HepG2 (cell line): Measurements from ENCODE around the gene TSPAN15. TPM values are rescaled to one million over a fixed set of nuclear protein-coding genes. Genes with fewer than 3 reads are reported as not detected.
"Not testable (repeated sequence)": the region's sequence is repeated elsewhere in the genome, so short reads cannot be mapped to it uniquely, and the experiment has no call there.

Experiments
- ATAC-seq: fragments of 200-7000 bp; cut with Tn5 transposase; 3 replicates; pipeline ENCODE4 v1.9.1; 2020; ENCODE audit warnings: mild to moderate bottlenecking, moderate library complexity
- BruUV-seq: library from RNA; stranded (reverse); fragments of 400-500 nt; replicated peaks from 2 replicates; lab custom pipeline; 2021; lab: Mats Ljungman, UMichigan
- CTCF ChIA-PET: fragments of 300-600 bp; formaldehyde crosslinking; extraction: SDS; loops from one replicate; lab custom pipeline; 2021; ENCODE audit warnings: low total read pairs, inconsistent platforms, low intra/inter-chr PET ratio; lab: Yijun Ruan, JAX
- POLR2A ChIA-PET: fragments of 350-600 bp; sonication (Branson Sonifier 250); formaldehyde crosslinking; loops from one replicate; lab custom pipeline; 2020; ENCODE audit warnings: antibody characterized with exemption, inconsistent platforms; lab: Yijun Ruan, JAX
- DNase-seq: peaks from one replicate; pipeline ENCODE4 v3.0.0-alpha.2; 2015; ENCODE audit warnings: low spot score
- FAIRE-seq: peaks from 3 replicates; lab custom pipeline; 2011; peaks lifted over from hg19 to GRCh38; lab: Jason Lieb, UNC
- H2AFZ ChIP-seq: one replicate; pipeline ENCODE4 v1.6.1; 2011; ENCODE audit warnings: low read length, inconsistent platforms
- H3K27ac ChIP-seq: fragments of 300-600 bp; 3 replicates; pipeline ENCODE4 v1.8.0; 2011; ENCODE audit warnings: mixed run types, mild to moderate bottlenecking, mixed read lengths, low read length, inconsistent platforms; ENCODE audit not compliant: insufficient read depth; ENCODE audit errors: extremely low read length
- H3K27me3 ChIP-seq, 2 experiments: fragments of 200-600 bp in 1 of 2; 2 replicates in 1 of 2; 3 replicates in 1 of 2; pipeline versions ENCODE4 v1.6.0 to v1.8.0; 2011; ENCODE audit warnings: low read length in 2 of 2, mild to moderate bottlenecking in 2 of 2, moderate library complexity in 2 of 2, inconsistent platforms in 1 of 2; ENCODE audit not compliant: insufficient read depth in 2 of 2, control insufficient read depth in 1 of 2
- H3K36me3 ChIP-seq, 2 experiments: fragments of 200-600 bp in 1 of 2; replicated peaks in 1 of 2; 2 replicates in 1 of 2; 3 replicates in 1 of 2; pipeline versions ENCODE4 v1.5.1 to v1.8.0; 2011; ENCODE audit warnings: low read length in 2 of 2, inconsistent platforms in 1 of 2; ENCODE audit not compliant: insufficient read depth in 2 of 2, control insufficient read depth in 1 of 2
- H3K4me1 ChIP-seq: 2 replicates; pipeline ENCODE4 v1.5.1; 2012; ENCODE audit warnings: low read length, inconsistent platforms; ENCODE audit not compliant: insufficient read depth
- H3K4me2 ChIP-seq: 2 replicates; pipeline ENCODE4 v1.6.0; 2011; ENCODE audit warnings: low read depth, low read length, inconsistent platforms
- H3K4me3 ChIP-seq, 3 experiments: fragments of 200-600 bp in 1 of 3; sonication (generic), shearing (Covaris generic) in 1 of 3; replicated peaks in 1 of 3; 2 replicates each; pipeline ENCODE4 v1.5.1; 2011 to 2016; ENCODE audit warnings: low read length in 3 of 3, inconsistent platforms in 2 of 3, low read depth in 2 of 3, mild to moderate bottlenecking in 2 of 3, control low read depth in 1 of 3, mixed read lengths in 1 of 3; ENCODE audit not compliant: insufficient read depth in 1 of 3
- H3K79me2 ChIP-seq: one replicate; pipeline ENCODE4 v1.6.1; 2011; ENCODE audit warnings: low read length, inconsistent platforms; ENCODE audit not compliant: insufficient read depth
- H3K9ac ChIP-seq: 2 replicates; pipeline ENCODE4 v1.6.0; 2011; ENCODE audit warnings: mild to moderate bottlenecking, low read depth, low read length, inconsistent platforms; ENCODE audit not compliant: insufficient read depth
- H3K9me3 ChIP-seq: 2 replicates; pipeline ENCODE4 v1.5.1; 2012; ENCODE audit warnings: mild to moderate bottlenecking, low read length
- H4K20me1 ChIP-seq: 2 replicates; pipeline ENCODE4 v1.6.0; 2011; ENCODE audit warnings: inconsistent platforms, mild to moderate bottlenecking, low read length, moderate library complexity; ENCODE audit not compliant: insufficient read depth
- FOXP1 ChIP-seq, 2 experiments: fragments of 450-650 bp in 1 of 2; IDR thresholded peaks; 2 replicates each; pipeline ENCODE4 v1.6.1; 2017 to 2018; ENCODE audit warnings: antibody characterized with exemption in 1 of 2
- HDAC2 ChIP-seq: sonication (generic); formaldehyde crosslinking; IDR thresholded peaks from 2 replicates; pipeline ENCODE4 v1.4.0; 2020; ENCODE audit warnings: missing genetic modification reagents
- HHEX ChIP-seq: IDR thresholded peaks from 2 replicates; pipeline ENCODE4 v1.6.1; 2016; ENCODE audit warnings: control low read depth
- MEIS2 ChIP-seq: sonication (generic); formaldehyde crosslinking; IDR thresholded peaks from 2 replicates; pipeline ENCODE4 v1.9.0; 2021; ENCODE audit warnings: mild to moderate bottlenecking, missing genetic modification reagents
- NFIB ChIP-seq: sonication (generic); formaldehyde crosslinking; IDR thresholded peaks from 2 replicates; pipeline ENCODE4 v1.9.0; 2021; ENCODE audit warnings: missing genetic modification reagents, mild to moderate bottlenecking, borderline replicate concordance
- NFKB2 ChIP-seq: sonication (generic); formaldehyde crosslinking; IDR thresholded peaks from 2 replicates; pipeline ENCODE4 v1.4.0; 2020; ENCODE audit warnings: missing genetic modification reagents, borderline replicate concordance
- NONO ChIP-seq, 2 experiments: fragments of 450-650 bp in 1 of 2; sonication (generic) in 1 of 2; formaldehyde crosslinking in 1 of 2; IDR thresholded peaks in 1 of 2; conservative IDR thresholded peaks in 1 of 2; 2 replicates each; pipeline versions ENCODE4 v1.6.1 to v1.8.0; 2017 to 2022; ENCODE audit warnings: mild to moderate bottlenecking in 1 of 2, missing genetic modification reagents in 1 of 2, moderate library complexity in 1 of 2
- REL ChIP-seq: sonication (generic); formaldehyde crosslinking; conservative IDR thresholded peaks from 2 replicates; pipeline ENCODE4 v1.8.0; 2022; ENCODE audit warnings: mild to moderate bottlenecking, missing genetic modification reagents, moderate library complexity
- SETDB1 ChIP-seq: sonication (generic); formaldehyde crosslinking; IDR thresholded peaks from 2 replicates; pipeline ENCODE4 v1.5.1; 2020; ENCODE audit warnings: missing genetic modification reagents, mild to moderate bottlenecking, borderline replicate concordance
- SIX4 ChIP-seq: sonication (generic); formaldehyde crosslinking; IDR thresholded peaks from 2 replicates; pipeline ENCODE4 v1.4.0; 2020; ENCODE audit warnings: missing genetic modification reagents
- SOX6 ChIP-seq, 2 experiments: fragments of 450-650 bp in 1 of 2; sonication (generic) in 1 of 2; formaldehyde crosslinking in 1 of 2; IDR thresholded peaks; 2 replicates each; pipeline versions ENCODE4 v1.4.0 to v1.6.1; 2017 to 2020; ENCODE audit warnings: antibody characterized with exemption in 1 of 2, mild to moderate bottlenecking in 1 of 2, missing genetic modification reagents in 1 of 2
- TARDBP ChIP-seq: sonication (generic); formaldehyde crosslinking; IDR thresholded peaks from 2 replicates; pipeline ENCODE4 v1.8.0; 2022; ENCODE audit warnings: mild to moderate bottlenecking, missing genetic modification reagents
- ZKSCAN5 ChIP-seq: sonication (generic); formaldehyde crosslinking; IDR thresholded peaks from 2 replicates; pipeline ENCODE4 v1.5.1; 2020; ENCODE audit warnings: mild to moderate bottlenecking, missing genetic modification reagents
- ZNF333 ChIP-seq: sonication (generic); formaldehyde crosslinking; IDR thresholded peaks from 2 replicates; pipeline ENCODE4 v1.4.0; 2020; ENCODE audit warnings: mild to moderate bottlenecking, missing genetic modification reagents, borderline replicate concordance
- ZNF432 ChIP-seq: sonication (generic); formaldehyde crosslinking; IDR thresholded peaks from 2 replicates; pipeline ENCODE4 v1.5.0; 2020; ENCODE audit warnings: missing genetic modification reagents, mild to moderate bottlenecking, borderline replicate concordance
- ZNF552 ChIP-seq: sonication (generic); formaldehyde crosslinking; IDR thresholded peaks from 2 replicates; pipeline ENCODE4 v1.9.0; 2022; ENCODE audit warnings: missing genetic modification reagents, mild to moderate bottlenecking, borderline replicate concordance
- WGBS: methylation state at CpG from one replicate; pipeline ENCODE4 v1.1.6; 2017; ENCODE audit warnings: low lambda C conversion rate; 5-methylcytosine and 5-hydroxymethylcytosine counted together
- in situ Hi-C: cut with HindIII; loops from 2 replicates; pipeline ENCODE4 v1.10.0; 2017; ENCODE audit warnings: low pct_unique_long_range_greater_than_20kb; ENCODE audit not compliant: extremely low pct_ligation_motif_present
- intact Hi-C: fragments of 100-400 bp; cut with micrococcal nuclease; formaldehyde crosslinking; loops from one replicate; pipeline ENCODE4 v1.10.0; 2022; ENCODE audit not compliant: unreplicated experiment
- polyA plus RNA-seq, 8 experiments: library from polyadenylated mRNA; depleted of rRNA in 3 of 8; stranded (reverse) in 7 of 8; unstranded in 1 of 8; fragments of >200 nt; fragmentation: Illumina TruSeq in 4 of 8; extraction: Trizol in 4 of 8; gene quantifications; 2 replicates each; pipeline versions ENCODE4 v1.2.1 to v1.2.3, GENCODE V29; 2011 to 2016; ENCODE audit warnings: low read depth in 4 of 8, missing spikeins in 1 of 8, mixed read lengths in 1 of 8; ENCODE audit not compliant: insufficient read depth in 1 of 8
- total RNA-seq, 5 experiments: library from RNA; depleted of rRNA; stranded (reverse); fragments of >200 nt; fragmentation: Illumina TruSeq; extraction: Trizol; gene quantifications; 2 replicates each; pipeline ENCODE4 v1.2.3, GENCODE V29; 2016; ENCODE audit warnings: low read depth in 1 of 5
- TF ChIP-seq, protein P1 (sequence below): sonication (generic); formaldehyde crosslinking; IDR thresholded peaks from 2 replicates; pipeline ENCODE4 v1.8.1; 2023; ENCODE audit warnings: missing genetic modification reagents, mild to moderate bottlenecking, borderline replicate concordance
- TF ChIP-seq, protein P2 (sequence below): sonication (generic); formaldehyde crosslinking; IDR thresholded peaks from 2 replicates; pipeline ENCODE4 v1.5.0; 2020; ENCODE audit warnings: mild to moderate bottlenecking, missing genetic modification reagents, moderate library complexity

TSPAN15 gene
- total and polyA plus RNA-seq, 2 of the 13 experiments (the other 11 are each of a cell fraction or from before 2014, with no cell fraction given) = 0.27 to 3.2 TPM

DNA sequence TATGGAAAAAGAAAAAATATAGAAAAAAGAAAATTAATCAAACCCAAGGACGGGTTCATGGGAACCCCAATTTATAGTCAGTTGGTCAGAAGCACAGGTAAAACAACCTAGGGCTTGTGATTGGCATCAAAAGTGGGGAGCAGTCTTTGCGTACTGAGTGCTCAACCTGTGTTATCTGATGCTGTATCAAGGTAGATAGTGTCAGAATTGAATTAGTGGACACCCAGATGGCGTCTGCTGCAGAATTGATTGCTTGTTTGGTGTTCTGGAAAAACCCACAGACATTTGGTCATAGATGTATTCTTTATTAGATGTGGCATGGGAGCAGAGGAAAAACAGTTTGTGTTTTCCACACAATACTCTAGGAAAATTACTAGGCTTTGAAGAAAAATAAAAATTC is 82.4 kb downstream of the TSPAN15 start:
- Histone ChIP-seq H3K4me2 (no peak overlapping the region), H3K9me3 (no peaks in the 10 kb centered on the region), H3K9ac (no peak overlapping the region), H3K27ac (no peak overlapping the region), H3K27me3 (peaks cover 0 to 3% of the 10 kb centered on the region in 2 experiments; a peak in 2 of 5 replicates), H3K4me3 (no peak overlapping the region), H3K4me1 (no peaks in the 10 kb centered on the region), H3K36me3 (no peaks in the 10 kb centered on the region), H3K79me2 (no peaks in the 10 kb centered on the region), H4K20me1 (no peaks in the 10 kb centered on the region), H2AFZ (no peak overlapping the region)
- WGBS = 6% methylated on average over 3 of the region's 3 CpGs
- DNase-seq (no peak), ATAC-seq (no peak), FAIRE-seq (no peak)
- POLR2A ChIA-PET = no interaction called here
- intact Hi-C loops = no loop called here
- CTCF ChIA-PET = no interaction called here
- in situ Hi-C loops = no loop called here
- BruUV-seq = no TSS peak
- TF ChIP-seq HDAC2 (CRISPR knock-in tag) (no peak), TARDBP (CRISPR knock-in tag) (no peak), SOX6 (IDR thresholded peaks at IDR 0.05) (no peak), SOX6 (CRISPR knock-in tag; IDR thresholded peaks at IDR 0.05) (no peak), NFIB (CRISPR knock-in tag) (no peak), REL (CRISPR knock-in tag) (no peak), NONO (IDR thresholded peaks at IDR 0.05) (no peak), NONO (CRISPR knock-in tag; conservative IDR thresholded peaks at IDR 0.05) (no peak), NFKB2 (CRISPR knock-in tag) (no peak), ZKSCAN5 (CRISPR knock-in tag) (no peak), SIX4 (CRISPR knock-in tag) (no peak), ZNF333 (CRISPR knock-in tag) (no peak), ZNF432 (no peak), MEIS2 (CRISPR knock-in tag) (no peak), ZNF552 (CRISPR knock-in tag) (no peak), HHEX (CRISPR knock-in tag) (no peak), FOXP1 (IDR thresholded peaks at IDR 0.05) (no peak), FOXP1 (CRISPR knock-in tag; IDR thresholded peaks at IDR 0.05) (no peak), SETDB1 (CRISPR knock-in tag) (no peak)
- TF ChIP-seq, protein P1, sequence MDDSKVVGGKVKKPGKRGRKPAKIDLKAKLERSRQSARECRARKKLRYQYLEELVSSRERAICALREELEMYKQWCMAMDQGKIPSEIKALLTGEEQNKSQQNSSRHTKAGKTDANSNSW (CRISPR knock-in tag) = no peak
- TF ChIP-seq, protein P2, sequence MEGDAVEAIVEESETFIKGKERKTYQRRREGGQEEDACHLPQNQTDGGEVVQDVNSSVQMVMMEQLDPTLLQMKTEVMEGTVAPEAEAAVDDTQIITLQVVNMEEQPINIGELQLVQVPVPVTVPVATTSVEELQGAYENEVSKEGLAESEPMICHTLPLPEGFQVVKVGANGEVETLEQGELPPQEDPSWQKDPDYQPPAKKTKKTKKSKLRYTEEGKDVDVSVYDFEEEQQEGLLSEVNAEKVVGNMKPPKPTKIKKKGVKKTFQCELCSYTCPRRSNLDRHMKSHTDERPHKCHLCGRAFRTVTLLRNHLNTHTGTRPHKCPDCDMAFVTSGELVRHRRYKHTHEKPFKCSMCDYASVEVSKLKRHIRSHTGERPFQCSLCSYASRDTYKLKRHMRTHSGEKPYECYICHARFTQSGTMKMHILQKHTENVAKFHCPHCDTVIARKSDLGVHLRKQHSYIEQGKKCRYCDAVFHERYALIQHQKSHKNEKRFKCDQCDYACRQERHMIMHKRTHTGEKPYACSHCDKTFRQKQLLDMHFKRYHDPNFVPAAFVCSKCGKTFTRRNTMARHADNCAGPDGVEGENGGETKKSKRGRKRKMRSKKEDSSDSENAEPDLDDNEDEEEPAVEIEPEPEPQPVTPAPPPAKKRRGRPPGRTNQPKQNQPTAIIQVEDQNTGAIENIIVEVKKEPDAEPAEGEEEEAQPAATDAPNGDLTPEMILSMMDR (CRISPR knock-in tag) = no peak

DNA sequence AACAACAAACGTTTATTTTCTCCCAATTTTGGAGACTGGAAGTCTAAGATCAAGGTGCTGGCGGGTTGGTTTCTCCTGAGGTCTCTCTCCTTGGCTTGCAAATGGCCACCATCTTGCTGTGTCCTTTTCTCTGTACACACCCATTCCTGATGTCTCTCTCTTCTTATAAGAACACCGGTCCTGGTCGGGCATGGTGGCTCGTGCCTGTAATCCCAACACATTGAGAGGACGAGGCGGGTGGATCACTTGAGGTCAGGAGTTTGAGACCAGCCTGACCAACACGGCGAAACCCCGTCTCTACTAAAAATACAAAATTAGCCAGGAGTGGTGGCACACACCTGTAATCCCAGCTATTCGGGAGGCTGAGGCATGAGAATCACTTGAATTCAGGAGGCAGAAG is 85.3 kb downstream of the TSPAN15 start:
- ATAC-seq, DNase-seq, CTCF ChIA-PET, POLR2A ChIA-PET, H3K4me1 ChIP-seq, BruUV-seq, H3K4me3 ChIP-seq, H2AFZ ChIP-seq, H4K20me1 ChIP-seq, H3K79me2 ChIP-seq, H3K36me3 ChIP-seq, in situ Hi-C loops, H3K27ac ChIP-seq, H3K4me2 ChIP-seq, intact Hi-C loops, FAIRE-seq, H3K9ac ChIP-seq, H3K27me3 ChIP-seq: not testable (repeated sequence)
- 28% methylated on average over 11 of the region's 11 CpGs for WGBS
- peaks cover 13% of the 10 kb centered on the region for H3K9me3 ChIP-seq
